Right forelimb (tissue), 1 donor: ENCODE results near the gene RCC2.

Source experiments
- DNase-seq: peaks from one replicate; pipeline ENCODE4 v3.0.0-alpha.2; 2018

Gene RCC2

DNA sequence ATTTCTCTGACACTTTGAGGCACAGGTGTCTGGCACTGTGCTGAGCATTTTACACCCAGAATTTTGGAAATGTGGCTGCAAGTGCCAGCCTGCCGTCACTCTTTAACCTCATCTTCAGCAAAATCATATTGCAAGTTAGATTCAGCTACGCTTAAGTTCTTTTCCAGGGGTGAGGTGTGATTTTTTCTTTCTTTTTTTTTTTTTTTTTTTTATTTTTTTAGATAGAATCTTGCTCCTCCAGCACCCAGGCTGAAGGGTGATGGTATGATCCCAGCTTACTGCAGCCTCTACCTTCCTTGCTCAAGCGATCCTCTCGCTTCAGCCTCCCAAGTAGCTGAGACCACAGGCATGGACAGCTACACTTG lies 2.5 kb upstream of the RCC2 start:
- DNase-seq: no peak

GRCh38 chr1:17441265-17441992 lies 2.0 kb upstream of the RCC2 start:
- no peak for DNase-seq

DNA sequence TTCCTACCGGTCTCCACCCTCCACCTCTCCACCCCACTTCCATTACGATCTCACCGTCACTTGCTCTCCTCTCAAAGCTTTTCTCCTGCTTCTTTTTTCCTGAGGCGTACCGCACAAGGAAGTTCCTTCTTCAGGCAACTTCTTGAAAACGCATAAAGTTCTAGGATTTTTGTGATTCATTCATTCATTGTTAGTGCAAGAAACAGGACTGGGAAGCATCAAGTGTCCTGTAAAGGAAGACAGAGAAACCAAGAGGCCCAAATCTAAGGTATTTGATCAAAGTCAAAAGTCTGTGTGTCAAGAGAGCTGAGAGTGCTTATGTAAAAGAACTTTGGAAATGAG lies 1.3 kb upstream of the RCC2 start:
- DNase-seq: no peak

DNA sequence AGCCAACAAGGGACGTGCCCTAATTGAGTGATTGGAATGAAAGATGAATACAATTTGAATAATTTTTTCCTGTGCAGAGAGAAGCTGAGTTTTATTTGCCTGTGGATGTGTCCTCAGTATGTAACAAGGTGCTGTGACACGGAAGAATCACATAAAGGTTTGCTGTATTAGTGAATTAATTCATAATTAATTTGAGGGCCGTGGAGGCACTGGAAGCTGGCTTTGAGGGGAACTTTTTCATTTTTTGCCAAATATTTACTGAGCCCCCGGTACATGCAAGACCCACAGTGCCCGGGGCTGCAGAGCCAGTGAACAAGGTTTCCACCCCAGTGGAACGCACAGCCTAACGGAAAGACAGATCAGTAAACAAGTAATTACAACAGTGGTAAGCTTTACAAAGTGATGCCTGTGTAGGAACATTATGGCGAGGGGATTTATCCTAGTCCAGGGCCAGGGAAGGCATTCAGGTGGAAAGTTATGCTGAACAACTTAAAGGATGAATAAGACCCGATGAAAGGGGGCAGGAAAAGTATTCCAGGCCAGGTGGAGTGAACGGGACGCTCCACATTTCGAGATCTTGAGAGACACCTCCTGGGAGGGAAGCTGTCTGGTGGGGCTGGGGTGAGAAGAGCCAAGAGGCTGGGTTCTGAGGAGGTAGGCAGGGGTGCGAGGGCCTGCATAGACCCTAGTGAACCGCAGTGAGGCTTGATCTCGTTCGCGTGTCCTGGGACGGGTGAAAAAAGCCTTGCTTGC lies 773 bp upstream of the RCC2 start:
- no peak for DNase-seq

- DNase-seq: peak; percentile 79
Measured at GRCh38 chr1:17438318-17439249, 893 bp downstream of the RCC2 start.

GRCh38 chr1:17437580-17438317 lies 1.7 kb downstream of the RCC2 start:
- DNase-seq: peak; percentile 78

DNA sequence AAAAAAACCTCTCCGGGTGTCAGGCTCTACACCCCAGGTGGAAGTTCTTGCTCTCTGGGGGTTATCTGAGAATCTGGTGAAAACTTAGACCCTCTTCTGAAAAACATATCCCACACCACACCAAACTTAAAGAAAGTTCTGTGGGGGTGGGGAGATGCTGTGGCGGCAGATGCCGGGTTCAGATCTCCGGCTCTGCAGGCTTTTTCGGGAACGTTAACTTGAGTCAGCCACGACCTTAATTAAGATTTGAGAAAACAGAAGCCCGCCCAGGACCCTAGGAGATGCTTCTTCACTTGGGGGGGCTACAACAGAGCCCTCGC lies 2.3 kb downstream of the RCC2 start:
- DNase-seq: no peak

GRCh38 chr1:17436380-17437174 lies 2.9 kb downstream of the RCC2 start:
- no peak for DNase-seq

DNA sequence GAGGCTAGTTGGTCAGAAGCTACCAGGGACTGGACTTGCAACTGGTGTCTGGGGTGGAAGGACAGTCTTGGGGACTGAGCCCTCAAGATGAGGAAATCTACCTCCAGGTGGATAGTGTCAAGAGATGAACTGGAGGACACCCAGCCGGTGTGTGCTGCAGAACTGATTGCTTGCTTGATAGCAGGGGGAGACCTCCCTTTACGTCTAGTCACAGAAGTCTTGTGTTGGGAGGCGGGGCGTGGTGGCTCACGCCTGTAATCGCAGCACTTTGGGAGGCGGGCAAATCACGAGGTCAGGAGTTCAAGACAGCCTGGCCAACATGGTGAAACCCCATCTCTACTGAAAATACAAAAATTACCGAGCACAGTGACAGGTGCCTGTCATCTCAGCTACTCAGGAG lies 4.9 kb downstream of the RCC2 start:
- DNase-seq: no peak

DNA sequence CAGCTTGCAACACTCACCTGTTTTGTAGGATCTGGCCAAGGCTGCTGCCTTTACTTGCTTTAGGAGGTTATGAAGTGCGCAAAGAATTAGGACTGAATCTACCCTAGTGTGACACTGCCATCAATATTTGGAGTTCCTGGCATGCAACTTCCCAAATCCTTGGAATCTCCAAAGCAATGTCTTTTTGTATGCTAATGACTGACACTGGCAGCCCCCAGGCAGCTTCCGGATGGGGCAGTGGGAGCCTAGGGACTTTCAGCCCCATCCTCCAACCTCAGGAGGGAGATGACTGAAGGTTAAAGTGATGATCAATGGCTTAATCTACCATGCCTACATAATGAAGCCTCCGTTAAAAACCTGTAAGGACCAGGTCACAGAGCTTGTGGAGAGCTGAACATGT lies 5.5 kb downstream of the RCC2 start:
- no peak for DNase-seq

- no peak for DNase-seq
Measured at GRCh38 chr1:17433261-17433660, 6.2 kb downstream of the RCC2 start.

- no peak for DNase-seq
Measured at GRCh38 chr1:17432412-17432811, 7.1 kb downstream of the RCC2 start.

- no peak for DNase-seq
Measured at GRCh38 chr1:17429183-17429582, 10.3 kb downstream of the RCC2 start.

- DNase-seq: no peak
Measured at GRCh38 chr1:17427696-17428660, 11.5 kb downstream of the RCC2 start.

DNA sequence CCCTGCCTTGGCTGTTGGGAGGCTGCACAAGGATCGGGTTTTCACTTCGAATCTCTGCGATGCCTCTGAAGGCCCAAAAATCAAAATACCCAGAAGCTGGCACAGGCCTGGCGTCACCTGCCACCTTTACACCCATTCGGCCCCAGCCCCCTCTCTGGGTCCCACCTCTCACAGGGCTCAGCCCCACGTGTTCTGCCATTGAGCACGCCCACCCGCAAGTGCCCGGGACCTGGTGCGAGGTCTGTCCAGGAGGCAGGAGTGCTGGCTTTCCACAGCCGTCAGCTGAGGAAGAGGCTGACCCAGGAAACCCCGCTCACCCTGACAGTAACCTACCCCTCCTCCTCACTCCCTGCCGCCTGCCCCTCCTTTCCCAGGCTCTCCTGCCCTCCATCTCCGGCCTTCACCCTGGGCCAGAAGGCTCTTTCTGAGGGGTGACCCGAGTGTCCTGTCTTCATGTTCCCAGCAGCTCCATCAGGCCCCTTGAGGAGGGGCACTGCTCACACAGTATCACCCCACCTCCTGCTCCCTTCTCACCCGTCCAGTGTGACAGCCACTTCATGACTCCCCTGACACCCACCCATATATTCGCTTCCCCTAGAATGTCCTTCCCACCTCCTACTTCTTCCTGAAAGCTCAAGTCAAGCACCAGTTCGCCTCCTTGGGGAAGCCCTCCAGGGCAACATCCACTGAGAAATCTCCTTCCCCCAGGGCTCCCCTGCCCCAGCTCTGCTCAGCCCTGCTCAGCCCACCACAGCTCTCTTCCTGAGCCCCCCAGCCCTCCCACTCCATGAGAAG lies 13.5 kb downstream of the RCC2 start:
- DNase-seq: no peak

- DNase-seq: no peak
Measured at GRCh38 chr1:17423781-17424245, 15.7 kb downstream of the RCC2 start.

- no peak for DNase-seq
Measured at GRCh38 chr1:17422461-17422860, 17.0 kb downstream of the RCC2 start.

GRCh38 chr1:17420391-17420918 lies 19.0 kb downstream of the RCC2 start:
- DNase-seq: no peak

DNA sequence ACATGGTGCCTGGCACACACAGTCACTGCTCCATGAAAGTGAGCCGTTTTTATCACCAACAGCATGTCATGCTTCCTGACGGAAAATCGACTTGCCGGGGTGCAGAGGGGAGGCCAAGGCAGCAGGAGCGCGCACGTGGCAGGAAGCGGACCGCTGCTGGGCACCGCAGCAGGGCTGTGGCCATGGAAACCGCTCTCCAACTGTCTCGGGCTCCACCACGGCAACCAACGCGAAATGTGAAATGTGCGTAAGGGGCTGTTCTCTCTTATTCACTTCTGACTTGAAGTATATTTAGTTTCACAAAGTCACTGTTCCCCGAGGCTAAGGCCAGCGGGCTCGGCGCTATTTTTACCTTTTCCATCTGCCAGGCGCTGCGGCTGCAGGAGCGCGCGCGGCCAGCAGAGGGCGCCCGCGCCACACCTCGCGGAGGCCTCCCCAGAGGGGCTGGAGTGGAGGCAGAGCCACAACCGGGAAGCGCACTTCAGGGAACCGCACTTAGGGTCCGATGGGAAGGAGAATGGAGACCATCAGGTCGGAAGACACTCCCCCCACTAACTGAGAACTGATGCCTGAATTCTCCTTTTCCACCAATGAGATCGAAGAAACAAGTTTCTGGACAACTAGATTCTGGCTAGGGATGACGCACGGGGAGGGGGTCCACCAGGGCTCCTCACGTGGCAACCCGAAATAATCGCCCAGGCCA lies 19.7 kb downstream of the RCC2 start:
- peak; percentile 81 for DNase-seq
